ENCODE data around the gene ZBED4.

The ZBED4 gene

GRCh38 chr22:49855251-49855911 lies 1.7 kb downstream of the ZBED4 start:
- DNase-seq (ENCODE audit: low read depth), result no peak

GRCh38 chr22:49856343-49856742 lies 2.7 kb downstream of the ZBED4 start:
- DNase-seq (ENCODE audit: low read depth), result no peak

DNA sequence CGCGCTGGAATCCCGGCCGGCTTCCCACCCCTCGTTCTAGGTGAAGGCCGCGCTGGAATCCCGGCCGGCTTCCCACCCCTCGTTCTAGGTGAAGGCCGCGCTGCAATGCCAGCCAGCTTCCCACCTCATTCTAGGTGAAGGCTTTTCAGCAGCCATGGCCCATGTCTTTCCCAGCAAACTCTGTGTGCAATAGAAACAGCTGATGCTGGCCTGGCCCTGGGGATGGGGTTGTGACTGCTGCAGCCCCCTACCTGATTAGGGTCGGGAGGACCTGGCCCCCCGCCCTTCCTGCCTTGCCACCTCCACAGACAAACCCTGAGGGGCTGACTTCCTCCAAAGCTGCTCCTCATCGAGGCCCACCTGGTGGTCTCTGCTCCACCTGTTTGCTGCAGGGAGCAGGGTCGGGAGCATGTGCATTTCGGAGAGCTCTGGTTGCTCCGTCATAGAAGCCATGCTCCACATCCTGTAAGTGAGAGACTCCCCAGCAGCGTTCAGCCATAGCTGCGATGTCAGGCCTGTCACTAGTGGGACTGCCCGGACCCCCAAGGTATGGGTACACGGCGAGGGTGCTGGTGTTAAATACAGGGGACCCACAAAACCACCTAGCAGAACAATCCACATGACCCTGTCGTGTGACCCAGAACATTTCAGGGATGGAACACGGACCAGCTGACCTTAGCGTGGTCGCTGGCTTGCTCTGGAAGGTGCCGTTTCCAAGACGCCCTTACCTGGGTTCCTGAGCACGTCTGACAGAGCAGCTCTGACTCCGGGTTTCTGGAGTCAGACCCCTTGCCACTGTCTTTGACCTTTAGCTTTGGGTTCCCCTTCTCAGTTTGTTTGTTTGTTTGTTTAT lies 3.3 kb downstream of the ZBED4 start:
- no peak for DNase-seq (ENCODE audit: low read depth)

- no peak for DNase-seq (ENCODE audit: low read depth)
Measured at GRCh38 chr22:49858827-49859226, 5.2 kb downstream of the ZBED4 start.

- no peak for DNase-seq (ENCODE audit: low read depth)
Measured at GRCh38 chr22:49861642-49862495, 8.2 kb downstream of the ZBED4 start.

- DNase-seq (ENCODE audit: low read depth), result no peak
Measured at GRCh38 chr22:49862496-49862776, 8.8 kb downstream of the ZBED4 start.

DNA sequence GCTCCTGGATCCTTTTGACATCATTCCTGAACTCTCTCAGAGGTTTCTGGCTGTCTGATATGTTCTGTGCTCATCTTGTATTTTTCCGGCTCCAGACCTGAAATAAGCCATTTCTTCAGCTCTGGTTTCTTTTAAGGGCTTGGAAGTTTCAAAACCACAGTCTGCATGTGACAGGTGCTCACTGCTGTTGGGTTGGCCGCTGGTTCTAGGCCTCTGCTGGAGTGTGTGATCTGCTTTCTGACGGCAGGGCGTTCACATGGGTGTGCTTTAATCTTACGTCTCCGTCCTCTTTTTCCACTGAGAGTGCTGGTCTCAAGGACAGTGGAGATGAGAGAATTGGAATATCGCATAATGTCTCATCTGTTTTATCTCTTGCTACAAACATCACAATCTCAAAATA lies 10.3 kb downstream of the ZBED4 start:
- no peak for DNase-seq (ENCODE audit: low read depth)

GRCh38 chr22:49865156-49865555 lies 11.5 kb downstream of the ZBED4 start:
- DNase-seq (ENCODE audit: low read depth), result no peak

GRCh38 chr22:49866134-49866533 lies 12.5 kb downstream of the ZBED4 start:
- no peak for DNase-seq (ENCODE audit: low read depth)

DNA sequence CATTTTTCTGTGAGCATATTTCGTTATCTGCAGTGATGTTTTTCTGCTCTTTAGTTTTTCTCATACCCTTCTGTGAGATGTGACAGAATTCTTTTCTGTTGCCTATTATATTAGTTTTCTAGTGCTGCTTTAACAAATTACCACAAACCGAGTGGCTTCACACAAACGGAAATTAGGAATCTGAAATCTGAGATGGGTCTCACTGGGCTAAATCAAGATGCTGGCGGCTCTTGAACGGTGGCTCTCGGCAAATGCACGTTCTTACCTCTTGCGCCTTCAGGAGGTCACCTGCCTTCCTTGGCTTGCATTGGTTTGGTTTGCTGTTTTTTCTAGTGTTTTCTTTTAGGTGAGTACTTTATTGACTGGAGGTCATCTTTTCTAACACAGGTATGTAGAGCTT lies 13.0 kb downstream of the ZBED4 start:
- DNase-seq (ENCODE audit: low read depth), result no peak

- DNase-seq (ENCODE audit: low read depth), result no peak
Measured at GRCh38 chr22:49867303-49868265, 13.9 kb downstream of the ZBED4 start.

DNA sequence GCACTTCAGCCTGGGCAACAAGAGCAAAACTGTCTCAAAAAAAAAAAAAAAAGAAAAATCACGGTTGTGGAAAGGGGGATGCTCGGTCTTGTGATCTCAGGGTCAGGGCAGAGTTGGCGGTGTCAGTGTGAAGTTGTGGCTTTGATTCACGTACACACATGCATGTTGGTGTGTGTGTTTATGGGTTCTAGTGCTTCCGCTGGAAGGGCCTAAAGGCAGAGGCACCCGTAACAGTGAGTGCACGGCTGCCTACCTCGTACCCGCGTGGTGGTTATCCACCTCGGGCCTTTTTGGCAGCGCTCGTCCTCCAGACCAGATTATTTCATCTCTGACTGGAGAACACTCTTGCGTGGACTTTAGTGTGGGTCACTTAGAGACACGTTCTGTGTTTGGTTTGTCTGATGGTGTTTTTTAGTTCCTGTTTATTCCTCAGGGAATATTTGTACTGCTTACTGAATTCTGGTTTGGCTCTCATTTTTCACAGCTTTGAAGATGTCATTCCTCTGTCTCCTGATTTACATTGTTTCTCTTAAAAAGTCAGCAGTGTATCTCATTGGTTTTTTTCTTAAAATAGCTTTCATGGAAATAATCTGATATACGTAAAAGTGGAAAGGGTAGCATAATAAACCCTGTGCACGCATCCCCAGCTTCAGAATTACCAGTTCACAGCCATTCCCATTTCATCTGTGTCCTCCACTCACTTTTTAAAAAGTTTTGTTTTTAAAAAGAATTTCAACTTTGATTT lies 15.6 kb downstream of the ZBED4 start:
- DNase-seq (ENCODE audit: low read depth), result no peak

- DNase-seq (ENCODE audit: low read depth), result no peak
Measured at GRCh38 chr22:49869845-49870712, 16.4 kb downstream of the ZBED4 start.

DNA sequence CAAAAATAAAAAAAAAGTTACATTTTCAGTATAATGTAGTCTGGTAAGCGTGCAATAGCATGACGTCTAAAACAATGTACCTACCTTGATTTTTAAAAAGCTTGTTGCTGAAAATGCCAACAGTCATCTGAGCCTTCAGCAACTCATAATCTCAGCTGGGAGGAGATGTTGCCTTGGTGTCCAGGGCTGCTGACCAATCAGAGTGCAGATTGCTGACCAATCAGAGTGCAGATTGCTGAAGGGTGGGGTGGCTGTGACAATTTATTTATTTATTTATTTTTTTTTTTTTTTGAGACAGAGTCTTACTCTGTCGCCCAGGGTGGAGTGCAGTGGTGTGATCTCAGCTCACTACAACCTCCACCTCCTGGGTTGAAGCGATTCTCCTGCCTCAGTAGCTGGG lies 17.8 kb downstream of the ZBED4 start:
- no peak for DNase-seq (ENCODE audit: low read depth)

DNA sequence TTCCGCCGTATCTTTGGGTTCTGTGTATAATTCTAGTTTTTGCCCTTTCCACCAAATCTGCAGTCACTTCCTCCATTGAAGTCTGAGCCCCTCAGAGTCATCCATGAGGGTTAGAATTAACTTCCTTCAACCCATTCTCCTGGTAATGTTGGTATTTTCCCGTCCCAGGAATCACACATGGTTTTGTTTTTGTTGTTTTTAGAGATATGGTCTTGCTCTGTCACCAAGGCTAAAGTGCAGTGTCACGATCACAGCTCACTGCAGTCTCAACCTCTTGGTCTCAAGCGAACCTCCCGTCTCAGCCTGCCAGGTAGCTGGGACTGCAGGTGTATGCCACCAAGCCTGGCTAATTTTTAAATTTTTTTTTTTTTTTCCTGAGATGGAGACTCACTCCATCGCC lies 18.7 kb downstream of the ZBED4 start:
- no peak for DNase-seq (ENCODE audit: low read depth)

- DNase-seq (ENCODE audit: low read depth), result no peak
Measured at GRCh38 chr22:49873228-49873940, 19.7 kb downstream of the ZBED4 start.

- DNase-seq (ENCODE audit: low read depth), result no peak
Measured at GRCh38 chr22:49877642-49878041, 24.0 kb downstream of the ZBED4 start.

DNA sequence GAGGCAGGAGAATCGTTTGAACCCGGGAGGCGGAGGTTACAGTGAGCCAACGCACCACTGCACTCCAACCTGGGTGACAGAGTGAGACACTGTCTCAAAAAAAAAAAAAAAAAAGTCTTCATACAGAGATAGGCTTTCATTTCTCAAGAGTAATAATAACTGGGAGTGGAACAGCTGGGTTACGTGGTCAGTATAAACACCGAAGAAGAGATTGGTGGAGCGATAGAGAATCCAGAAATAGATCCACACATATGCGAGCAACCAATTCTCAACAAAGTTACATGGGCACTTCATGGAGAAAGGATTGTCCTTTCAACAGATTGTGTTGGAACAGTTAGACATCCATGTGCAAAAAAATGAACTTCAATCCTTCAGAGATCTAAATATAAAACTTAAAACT lies 24.6 kb downstream of the ZBED4 start:
- no peak for DNase-seq (ENCODE audit: low read depth)

GRCh38 chr22:49879871-49880270 lies 26.2 kb downstream of the ZBED4 start:
- DNase-seq (ENCODE audit: low read depth), result no peak
